NB4 (cell line): ENCODE results near the gene ANKAR.
"Not testable (repeated sequence)": the region's sequence is repeated elsewhere in the genome, so short reads cannot be mapped to it uniquely, and the experiment has no call there.

ENCODE experiments used
- DNase-seq: peaks from one replicate; pipeline ENCODE4 v3.0.0; 2010; ENCODE audit warnings: low read depth
- H3K4me3 ChIP-seq: one replicate; pipeline ENCODE4 v1.5.1; 2011; ENCODE audit warnings: mild to moderate bottlenecking, low read depth, low read length, moderate library complexity
- MYC ChIP-seq: IDR thresholded peaks from 2 replicates; pipeline ENCODE4 v1.6.1; 2011; ENCODE audit warnings: low read depth, low read length
- POLR2A ChIP-seq: IDR thresholded peaks from 2 replicates; pipeline ENCODE4 v1.6.1; 2011; ENCODE audit warnings: mild to moderate bottlenecking; ENCODE audit not compliant: insufficient read length; ENCODE audit errors: extremely low read depth
- TF ChIP-seq, protein P1 (sequence below): IDR thresholded peaks from one replicate; pipeline ENCODE4 v1.5.1; 2012; ENCODE audit warnings: low read depth, low read length
- TF ChIP-seq, protein P2 (sequence below): IDR thresholded peaks from 2 replicates; pipeline ENCODE4 v1.6.1; 2011; ENCODE audit warnings: low read depth, low read length

ANKAR gene

DNA sequence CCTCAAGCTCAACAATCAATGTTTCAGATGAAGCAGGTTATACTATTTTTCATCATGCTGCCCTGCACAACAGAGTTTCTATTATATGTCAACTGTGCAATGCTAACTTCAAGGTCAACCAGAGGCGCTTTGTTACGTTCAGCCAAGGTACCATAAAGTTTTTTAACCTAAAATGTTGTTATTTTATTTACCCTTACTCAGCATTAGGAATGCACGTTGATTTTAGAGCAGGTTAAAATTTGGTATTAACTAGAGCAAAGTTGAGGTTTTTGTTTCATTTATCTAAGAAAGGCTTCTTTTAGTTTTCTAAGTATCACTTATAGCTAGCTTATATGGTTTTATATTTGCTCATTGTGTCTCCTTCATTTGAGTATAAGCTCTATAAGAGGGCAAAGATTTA lies 21.8 kb downstream of the ANKAR start:
- no peak overlapping the region for H3K4me3 ChIP-seq
- no peak for TF ChIP-seq POLR2A
- TF ChIP-seq, protein P1, sequence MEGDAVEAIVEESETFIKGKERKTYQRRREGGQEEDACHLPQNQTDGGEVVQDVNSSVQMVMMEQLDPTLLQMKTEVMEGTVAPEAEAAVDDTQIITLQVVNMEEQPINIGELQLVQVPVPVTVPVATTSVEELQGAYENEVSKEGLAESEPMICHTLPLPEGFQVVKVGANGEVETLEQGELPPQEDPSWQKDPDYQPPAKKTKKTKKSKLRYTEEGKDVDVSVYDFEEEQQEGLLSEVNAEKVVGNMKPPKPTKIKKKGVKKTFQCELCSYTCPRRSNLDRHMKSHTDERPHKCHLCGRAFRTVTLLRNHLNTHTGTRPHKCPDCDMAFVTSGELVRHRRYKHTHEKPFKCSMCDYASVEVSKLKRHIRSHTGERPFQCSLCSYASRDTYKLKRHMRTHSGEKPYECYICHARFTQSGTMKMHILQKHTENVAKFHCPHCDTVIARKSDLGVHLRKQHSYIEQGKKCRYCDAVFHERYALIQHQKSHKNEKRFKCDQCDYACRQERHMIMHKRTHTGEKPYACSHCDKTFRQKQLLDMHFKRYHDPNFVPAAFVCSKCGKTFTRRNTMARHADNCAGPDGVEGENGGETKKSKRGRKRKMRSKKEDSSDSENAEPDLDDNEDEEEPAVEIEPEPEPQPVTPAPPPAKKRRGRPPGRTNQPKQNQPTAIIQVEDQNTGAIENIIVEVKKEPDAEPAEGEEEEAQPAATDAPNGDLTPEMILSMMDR: no peak
- TF ChIP-seq, protein P2, sequence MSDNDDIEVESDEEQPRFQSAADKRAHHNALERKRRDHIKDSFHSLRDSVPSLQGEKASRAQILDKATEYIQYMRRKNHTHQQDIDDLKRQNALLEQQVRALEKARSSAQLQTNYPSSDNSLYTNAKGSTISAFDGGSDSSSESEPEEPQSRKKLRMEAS: no peak
- TF ChIP-seq MYC: no peak
- no peak for DNase-seq

DNA sequence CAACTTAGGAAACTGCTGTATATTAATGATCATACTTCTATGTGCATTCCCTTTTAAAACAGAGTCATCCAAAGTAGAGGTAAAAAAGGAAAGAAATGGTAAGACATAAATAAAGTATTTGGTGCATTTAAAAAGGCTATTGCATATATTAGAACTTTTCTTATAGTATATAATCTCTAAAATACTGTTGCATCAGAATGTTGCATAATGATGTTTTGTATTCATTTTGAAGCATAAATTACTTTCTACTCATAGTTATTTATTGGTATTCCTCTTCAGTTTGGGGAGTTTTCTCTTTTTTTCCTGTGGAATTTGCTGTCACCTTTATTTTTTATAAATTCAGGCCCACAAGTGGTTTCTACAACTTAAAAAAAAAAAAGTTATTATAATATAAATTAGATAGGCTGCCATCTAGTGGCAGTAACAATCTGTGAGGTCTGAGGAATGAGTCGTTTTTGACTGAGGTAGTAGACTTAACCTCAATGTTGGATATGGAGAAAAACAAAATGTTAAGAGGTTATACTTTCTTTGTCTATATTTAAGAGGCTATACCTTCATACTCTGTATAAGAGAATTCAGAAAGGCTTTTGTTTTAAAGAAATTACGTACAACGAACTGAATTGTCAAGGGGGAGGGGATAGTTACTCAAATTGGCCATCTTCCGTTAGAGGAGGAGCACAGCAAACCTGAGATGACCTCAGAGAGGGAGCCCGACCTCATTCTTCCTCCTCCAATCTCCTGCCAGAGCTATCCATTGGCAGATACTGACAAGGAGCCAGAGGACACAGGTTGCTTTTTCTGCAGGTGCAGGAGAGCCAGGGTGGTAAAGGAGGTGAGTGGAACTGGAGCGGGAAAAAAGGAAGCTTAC lies 23.8 kb downstream of the ANKAR start:
- no peak overlapping the region for H3K4me3 ChIP-seq
- TF ChIP-seq, protein P2: no peak
- TF ChIP-seq, protein P1: peak; percentile 50
- DNase-seq: peak; percentile 53

DNA sequence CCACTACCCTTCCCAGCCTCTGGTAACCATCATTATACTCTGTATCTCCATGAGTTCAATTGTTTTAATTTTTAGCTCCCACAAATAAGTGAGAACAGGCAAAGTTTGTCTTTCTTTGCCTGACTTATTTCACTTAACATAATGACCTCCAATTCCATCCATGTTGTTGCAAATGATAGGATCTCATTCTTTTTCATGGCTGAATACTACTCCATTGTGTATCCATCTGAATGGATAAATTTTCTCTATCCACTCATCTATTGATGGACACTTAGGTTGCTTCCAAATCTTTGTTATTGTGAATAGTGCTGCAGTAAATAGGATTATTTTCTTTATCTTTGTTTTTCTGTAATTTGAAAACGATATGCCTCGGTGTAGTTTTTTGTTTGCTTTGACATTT lies 26.2 kb downstream of the ANKAR start:
- TF ChIP-seq MYC: no peak
- DNase-seq: no peak
- H3K4me3 ChIP-seq: no peak overlapping the region

DNA sequence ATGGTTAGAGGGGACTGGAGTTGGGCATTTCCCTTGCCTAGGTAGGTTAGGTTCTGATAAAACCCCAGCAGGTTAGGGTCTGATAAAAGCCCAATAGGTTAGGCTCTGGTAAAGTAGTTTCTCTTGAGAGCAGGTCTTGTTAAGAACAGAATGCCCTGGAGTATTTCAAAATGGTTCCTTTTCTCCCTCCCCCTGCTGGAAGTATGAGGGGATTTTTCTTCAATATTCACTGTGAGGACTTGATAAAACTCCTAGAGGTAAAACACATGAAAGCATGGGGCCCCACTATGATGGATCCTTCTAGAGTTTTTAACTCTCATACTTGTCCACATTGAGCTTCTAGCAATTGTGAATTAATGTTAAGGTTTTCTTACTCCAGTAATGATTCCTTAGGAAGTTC lies 27.6 kb downstream of the ANKAR start:
- DNase-seq: peak; percentile 27
- no peak overlapping the region for H3K4me3 ChIP-seq
- TF ChIP-seq, protein P1: peak; percentile 16
- no peak for TF ChIP-seq POLR2A
- TF ChIP-seq MYC: no peak

DNA sequence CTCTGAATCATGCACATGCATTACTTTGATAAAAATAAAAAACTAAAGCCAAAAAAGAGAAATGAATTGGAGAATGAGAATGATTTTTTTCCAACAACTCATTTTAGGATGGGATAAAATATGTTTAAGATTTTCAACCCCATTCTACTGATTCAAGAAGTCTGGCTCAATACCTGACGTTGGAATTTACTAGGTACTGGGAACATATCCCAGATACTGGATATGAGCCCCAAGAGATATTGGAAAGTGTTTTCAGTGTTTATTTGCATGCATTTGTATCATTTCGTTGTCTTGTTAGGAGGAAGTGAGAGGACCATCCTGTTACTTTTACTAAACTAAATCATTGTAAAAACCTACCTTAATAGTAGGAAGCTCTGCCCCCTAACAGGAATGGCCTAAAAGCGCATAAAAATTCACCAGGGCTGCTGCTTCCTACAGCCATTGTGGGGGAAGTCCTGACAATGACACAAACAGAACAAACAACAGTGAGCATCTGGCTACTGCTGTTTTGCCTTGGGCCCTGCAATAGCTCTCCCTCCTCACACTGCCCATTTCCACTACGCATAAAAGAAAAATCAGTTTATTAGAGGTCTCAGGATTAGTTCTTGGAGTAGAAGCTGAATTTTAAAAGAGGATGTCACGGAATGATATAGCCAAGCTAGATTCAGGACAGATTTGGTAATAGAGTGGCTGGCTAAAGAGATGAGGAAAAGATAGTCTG lies 35.2 kb downstream of the ANKAR start:
- no peak for DNase-seq
- TF ChIP-seq POLR2A: no peak
- TF ChIP-seq, protein P1: no peak
- TF ChIP-seq MYC: no peak
- TF ChIP-seq, protein P2: no peak
- H3K4me3 ChIP-seq: no peak overlapping the region

DNA sequence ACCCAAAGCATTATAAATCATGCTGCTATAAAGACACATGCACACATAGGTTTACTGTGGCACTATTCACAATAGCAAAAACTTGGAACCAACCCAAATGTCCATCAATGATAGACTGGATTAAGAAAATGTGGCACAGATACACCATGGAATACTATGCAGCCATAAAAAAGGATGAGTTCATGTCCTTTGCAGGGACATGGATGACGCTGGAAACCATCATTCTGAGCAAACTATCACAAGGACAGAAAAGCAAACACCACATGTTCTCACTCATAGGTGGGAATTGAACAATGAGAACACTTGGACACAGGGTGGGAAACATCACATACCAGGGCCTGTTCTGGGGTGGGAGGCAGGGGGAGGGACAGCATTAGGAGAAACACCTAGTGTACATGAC lies 43.1 kb downstream of the ANKAR start:
- DNase-seq: not testable (repeated sequence)

DNA sequence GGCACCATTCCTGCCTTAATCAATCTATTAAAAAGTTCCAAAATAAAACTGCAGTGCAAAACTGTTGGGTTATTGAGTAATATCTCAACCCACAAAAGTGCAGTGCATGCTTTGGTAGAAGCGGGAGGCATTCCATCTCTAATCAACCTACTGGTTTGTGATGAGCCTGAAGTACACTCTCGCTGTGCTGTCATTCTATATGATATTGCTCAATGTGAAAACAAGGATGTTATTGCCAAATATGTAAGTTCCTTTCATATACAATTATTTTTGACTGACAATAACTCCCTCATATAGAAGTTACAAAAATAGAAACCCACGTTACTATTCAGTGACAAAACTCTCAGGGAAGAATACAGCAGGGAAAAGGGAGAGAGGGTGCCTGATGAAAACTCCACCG lies 45.1 kb downstream of the ANKAR start:
- H3K4me3 ChIP-seq: no peak overlapping the region
- TF ChIP-seq POLR2A: no peak
- no peak for TF ChIP-seq MYC
- TF ChIP-seq, protein P1: no peak
- TF ChIP-seq, protein P2: no peak; the same call in 1 of the 2 replicates
- peak; percentile 83 for DNase-seq

More for the DNA sequence above, 43.1 kb downstream of the ANKAR start:
- H3K4me3 ChIP-seq: not testable (repeated sequence)
